ENCODE measurements around the gene OR4C3. TPM values are rescaled to one million over a fixed set of nuclear protein-coding genes. Genes with fewer than 3 reads are reported as not detected.
"Not testable (repeated sequence)": the region's sequence is repeated elsewhere in the genome, so short reads cannot be mapped to it uniquely, and the experiment has no call there.

OR4C3 gene
- total RNA-seq, 1 donor from 2014 or later: not detected

DNA sequence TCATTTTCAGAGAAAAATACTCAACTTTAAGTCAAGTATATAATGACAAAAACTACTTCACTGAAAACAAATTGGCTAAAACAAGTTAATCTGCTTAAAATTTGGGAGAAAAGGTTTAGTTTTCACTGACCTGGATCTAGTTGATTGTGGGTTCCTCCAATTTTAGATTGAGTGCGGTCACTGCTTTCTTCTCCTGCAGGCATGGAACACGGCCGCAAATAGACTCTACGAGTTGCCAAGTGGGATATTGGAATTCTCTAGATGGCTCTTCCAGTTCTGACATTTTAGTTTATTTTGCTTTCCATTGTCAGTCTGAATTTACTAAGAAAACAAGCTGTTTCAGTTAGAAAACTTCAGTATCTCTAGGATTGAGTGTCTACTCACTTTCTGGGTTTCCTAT is 29.3 kb downstream of the OR4C3 start:
- H3K27ac ChIP-seq: no peak overlapping the region
- H3K27me3 ChIP-seq: no peaks in the 10 kb centered on the region
- H3K36me3 ChIP-seq: no peaks in the 10 kb centered on the region
- no peaks in the 10 kb centered on the region for H3K4me1 ChIP-seq
- TF ChIP-seq POLR2AphosphoS5 (IDR thresholded peaks at IDR 0.05; ENCODE audit: insufficient read depth in 1 of 2, low read depth in 1 of 2): no peak
- H3K9me3 ChIP-seq: no peaks in the 10 kb centered on the region
- intact Hi-C loops (cut with DNase I): no loop called here
- H3K4me3 ChIP-seq: no peak overlapping the region
- no peak for DNase-seq (ENCODE audit: extremely low spot score in 2 of 2)

DNA sequence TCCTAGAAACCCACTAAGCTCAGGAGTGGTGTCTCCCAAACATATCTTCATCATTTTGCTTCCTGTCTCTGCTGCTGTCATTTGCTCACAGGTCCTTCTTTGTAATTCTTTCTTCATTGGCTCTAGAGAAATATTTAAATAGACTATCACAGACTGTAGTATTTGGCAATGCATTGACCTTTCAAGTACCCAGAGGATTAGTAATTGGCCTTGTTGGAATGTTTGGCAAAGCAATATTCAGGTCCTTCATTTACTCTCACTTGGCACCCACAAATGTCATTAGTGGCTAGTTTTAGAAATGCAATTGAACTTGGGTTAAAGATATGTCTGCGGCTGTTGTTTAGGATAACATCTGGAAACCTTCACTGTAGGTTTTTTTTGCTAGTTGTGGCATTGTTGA is 30.0 kb downstream of the OR4C3 start:
- no peaks in the 10 kb centered on the region for H3K36me3 ChIP-seq
- no peaks in the 10 kb centered on the region for H3K4me1 ChIP-seq
- no peaks in the 10 kb centered on the region for H3K9me3 ChIP-seq
- H3K4me3 ChIP-seq: no peak overlapping the region
- intact Hi-C loops (cut with DNase I): no loop called here
- H3K27me3 ChIP-seq: no peaks in the 10 kb centered on the region
- TF ChIP-seq, protein P1, sequence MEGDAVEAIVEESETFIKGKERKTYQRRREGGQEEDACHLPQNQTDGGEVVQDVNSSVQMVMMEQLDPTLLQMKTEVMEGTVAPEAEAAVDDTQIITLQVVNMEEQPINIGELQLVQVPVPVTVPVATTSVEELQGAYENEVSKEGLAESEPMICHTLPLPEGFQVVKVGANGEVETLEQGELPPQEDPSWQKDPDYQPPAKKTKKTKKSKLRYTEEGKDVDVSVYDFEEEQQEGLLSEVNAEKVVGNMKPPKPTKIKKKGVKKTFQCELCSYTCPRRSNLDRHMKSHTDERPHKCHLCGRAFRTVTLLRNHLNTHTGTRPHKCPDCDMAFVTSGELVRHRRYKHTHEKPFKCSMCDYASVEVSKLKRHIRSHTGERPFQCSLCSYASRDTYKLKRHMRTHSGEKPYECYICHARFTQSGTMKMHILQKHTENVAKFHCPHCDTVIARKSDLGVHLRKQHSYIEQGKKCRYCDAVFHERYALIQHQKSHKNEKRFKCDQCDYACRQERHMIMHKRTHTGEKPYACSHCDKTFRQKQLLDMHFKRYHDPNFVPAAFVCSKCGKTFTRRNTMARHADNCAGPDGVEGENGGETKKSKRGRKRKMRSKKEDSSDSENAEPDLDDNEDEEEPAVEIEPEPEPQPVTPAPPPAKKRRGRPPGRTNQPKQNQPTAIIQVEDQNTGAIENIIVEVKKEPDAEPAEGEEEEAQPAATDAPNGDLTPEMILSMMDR (IDR thresholded peaks at IDR 0.05): no peak
- TF ChIP-seq POLR2AphosphoS5 (IDR thresholded peaks at IDR 0.05; ENCODE audit: insufficient read depth in 1 of 2, low read depth in 1 of 2) (no peak), POLR2A (IDR thresholded peaks at IDR 0.05) (no peak)
- no peak overlapping the region for H3K27ac ChIP-seq
- DNase-seq (ENCODE audit: extremely low spot score in 2 of 2): no peak

DNA sequence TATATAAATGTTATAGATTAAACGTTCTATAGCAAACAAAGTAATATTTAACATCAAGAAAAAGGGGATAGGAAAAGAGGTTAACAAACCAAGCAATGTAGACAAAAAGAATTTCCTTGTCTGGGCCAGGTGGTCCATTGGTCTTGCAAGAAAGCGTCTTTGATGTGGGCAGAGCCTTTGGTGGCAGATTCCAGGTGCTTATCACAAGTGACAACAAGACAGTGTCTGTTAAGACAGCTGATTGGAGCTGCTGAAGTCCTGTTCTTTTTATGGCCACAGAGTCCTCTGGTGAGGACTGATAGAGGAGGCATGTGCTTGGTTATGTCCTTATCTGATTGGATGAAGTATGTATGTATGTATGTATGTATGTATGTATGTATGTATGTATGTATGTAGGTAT is 36.6 kb downstream of the OR4C3 start:
- intact Hi-C loops (cut with DNase I); H3K4me1 ChIP-seq; H3K9me3 ChIP-seq; H3K27me3 ChIP-seq; H3K36me3 ChIP-seq; H3K27ac ChIP-seq; DNase-seq (ENCODE audit: extremely low spot score in 2 of 2); H3K4me3 ChIP-seq: not testable (repeated sequence)

DNA sequence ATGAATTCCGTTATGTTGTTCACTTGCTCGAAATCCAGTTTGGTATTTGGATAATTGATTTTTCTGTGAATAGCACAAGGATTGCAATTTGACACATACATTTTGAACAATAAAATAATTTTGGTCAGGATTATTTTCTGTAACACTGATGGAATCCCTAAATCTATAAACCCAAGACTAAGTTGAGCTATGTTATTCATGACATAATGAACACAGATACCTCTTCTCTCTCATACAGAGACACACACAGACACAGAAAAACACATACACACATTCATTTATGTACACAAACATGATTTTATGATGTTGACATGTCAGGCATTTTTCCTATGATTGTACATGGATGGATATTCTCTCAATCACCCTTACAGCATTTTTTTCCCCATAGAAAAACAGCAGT is 41.6 kb downstream of the OR4C3 start, which contains the start of gene OR4C5:
OR4C5 (minus strand) TSS at position 101 of the 400 bp plus-strand sequence; CDS start at position 101, 0 bp downstream.
- Histone ChIP-seq H3K27ac (no peak within 1 kb of the TSS), H3K27me3 (no peaks in the 10 kb centered on the region), H3K4me3 (no peak within 1 kb of the TSS), H3K4me1 (no peaks in the 10 kb centered on the region), H3K9me3 (no peaks in the 10 kb centered on the region), H3K36me3 (no peaks in the 10 kb centered on the region)
- intact Hi-C loops (cut with DNase I): no loop called here
- no peak for DNase-seq (ENCODE audit: extremely low spot score in 2 of 2)
- TF ChIP-seq POLR2A (IDR thresholded peaks at IDR 0.05) (no peak), POLR2AphosphoS5 (IDR thresholded peaks at IDR 0.05; ENCODE audit: insufficient read depth in 1 of 2, low read depth in 1 of 2) (no peak)
- TF ChIP-seq, protein P1 (IDR thresholded peaks at IDR 0.05): no peak

Other genes with a start within 250 kb of the OR4C3 start
- not detected for gene OR4B1, start 108.1 kb upstream of the OR4C3 start, total RNA-seq
- not detected for gene OR4X2, start 79.8 kb upstream of the OR4C3 start, total RNA-seq
- gene OR4X1, start 61.1 kb upstream of the OR4C3 start, total RNA-seq: not detected
- gene OR4S1, start 18.7 kb upstream of the OR4C3 start, total RNA-seq: not detected
- gene OR4C5, start 41.5 kb downstream of the OR4C3 start, total RNA-seq: not detected
- gene OR4A47, start 163.9 kb downstream of the OR4C3 start, total RNA-seq: not detected

Data from vagina (tissue), 2 donors.